DMS 273 (cell line): ENCODE measurements around the gene LRRC57.
"Not testable (repeated sequence)": the region's sequence is repeated elsewhere in the genome, so short reads cannot be mapped to it uniquely, and the experiment has no call there.

Experiments
- DNase-seq: peaks from one replicate; lab custom pipeline; 2025; ENCODE audit not compliant: unreplicated experiment; lab: John Stamatoyannopoulos, UW

LRRC57 gene

GRCh38 chr15:42548249-42549031 is at the start of gene LRRC57, which contains the start of gene HAUS2:
TSS of gene LRRC57 (minus strand) at chr15:42548793. CDS start at chr15:42548434, 359 bp downstream.
TSS of gene HAUS2 (plus strand) at chr15:42548838. CDS start at chr15:42548873, 35 bp downstream.
- peak; percentile 94 for DNase-seq

DNA sequence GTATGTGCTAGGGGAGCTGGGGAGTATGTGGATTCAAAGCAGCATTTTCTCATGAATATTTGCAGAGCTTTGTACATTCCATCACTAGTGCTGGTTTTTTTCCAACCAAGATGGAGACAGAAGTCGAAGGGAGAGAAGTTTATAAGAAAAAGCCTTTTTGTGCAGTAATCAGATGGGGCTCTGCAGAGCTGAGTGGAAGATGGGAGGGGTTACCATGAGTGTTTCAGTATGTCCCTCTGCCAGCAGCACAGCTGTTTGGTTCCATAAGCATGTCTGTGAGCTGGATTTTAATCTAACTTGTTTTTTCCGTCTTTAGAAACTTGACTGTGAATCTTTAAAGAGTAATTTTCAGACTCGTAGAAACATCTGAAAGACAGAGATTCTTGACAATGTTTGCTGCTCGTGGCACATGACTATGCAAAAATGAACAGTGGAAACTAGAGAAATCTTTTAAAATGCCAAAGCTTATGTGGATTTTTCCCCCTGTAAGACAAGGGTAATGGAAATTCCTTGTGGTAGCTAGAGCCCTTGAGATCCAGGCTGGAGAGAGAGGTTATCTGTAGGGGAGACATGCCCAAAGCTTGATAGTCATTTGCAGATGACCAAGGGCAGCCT is 47.1 kb upstream of the LRRC57 start:
- DNase-seq = no peak

DNA sequence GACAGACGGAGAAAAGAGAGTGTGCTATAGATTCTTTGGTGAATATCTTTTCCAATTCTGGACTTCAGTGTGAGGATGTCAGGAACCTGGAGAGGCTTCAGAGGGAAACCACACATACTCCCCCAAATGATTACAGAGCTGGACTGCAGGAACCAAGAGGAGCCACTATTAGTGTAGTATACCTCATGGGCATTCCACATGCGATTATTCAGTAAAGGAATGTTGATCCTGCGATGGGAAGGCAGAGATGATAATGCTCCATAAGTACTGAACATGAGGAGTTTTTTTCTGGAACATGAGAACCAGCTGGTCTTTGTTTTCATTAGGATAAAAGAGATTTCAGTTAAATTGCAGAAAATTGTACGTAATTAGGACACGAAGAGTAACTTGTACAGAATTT is 45.5 kb upstream of the LRRC57 start:
- no peak for DNase-seq

DNA sequence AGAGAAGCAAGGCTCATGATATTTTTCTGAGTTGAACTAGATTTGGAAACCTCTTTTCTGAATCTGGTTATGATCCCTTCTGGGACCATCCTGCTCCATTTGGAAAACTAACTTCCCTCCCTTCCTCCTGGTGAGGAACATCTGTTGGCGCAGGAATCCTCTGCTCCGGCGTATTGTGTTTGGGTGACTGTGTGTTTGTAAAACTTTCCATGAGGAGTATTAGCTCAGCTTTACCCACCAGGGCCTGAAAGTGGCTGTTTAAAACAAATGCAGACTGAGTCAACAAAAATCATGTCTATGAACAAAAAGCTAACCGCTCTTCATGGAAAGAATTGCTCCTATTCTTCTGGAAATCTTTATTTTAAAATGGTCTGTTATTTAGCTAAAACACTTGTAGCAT is 44.5 kb upstream of the LRRC57 start:
- no peak for DNase-seq

DNA sequence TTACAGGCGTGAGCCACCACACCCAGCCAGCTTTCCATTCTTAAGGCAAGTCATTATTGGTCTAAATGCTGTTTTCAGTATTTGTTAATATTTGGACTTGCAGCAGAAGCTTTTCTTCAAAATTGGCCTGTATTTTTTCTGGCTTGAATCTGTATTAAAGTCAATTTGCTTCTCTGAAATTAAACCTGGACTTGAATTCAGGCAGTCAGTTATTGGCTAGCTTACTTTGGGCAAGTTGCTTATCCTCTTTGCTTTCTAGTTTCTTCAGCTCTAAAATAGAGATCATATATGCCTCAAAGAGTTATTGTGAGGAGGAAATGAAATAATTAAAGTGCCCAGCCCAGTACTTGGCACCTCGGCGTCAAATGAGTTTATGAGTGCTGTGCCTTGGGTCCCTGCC is 44.1 kb upstream of the LRRC57 start:
- no peak for DNase-seq

DNA sequence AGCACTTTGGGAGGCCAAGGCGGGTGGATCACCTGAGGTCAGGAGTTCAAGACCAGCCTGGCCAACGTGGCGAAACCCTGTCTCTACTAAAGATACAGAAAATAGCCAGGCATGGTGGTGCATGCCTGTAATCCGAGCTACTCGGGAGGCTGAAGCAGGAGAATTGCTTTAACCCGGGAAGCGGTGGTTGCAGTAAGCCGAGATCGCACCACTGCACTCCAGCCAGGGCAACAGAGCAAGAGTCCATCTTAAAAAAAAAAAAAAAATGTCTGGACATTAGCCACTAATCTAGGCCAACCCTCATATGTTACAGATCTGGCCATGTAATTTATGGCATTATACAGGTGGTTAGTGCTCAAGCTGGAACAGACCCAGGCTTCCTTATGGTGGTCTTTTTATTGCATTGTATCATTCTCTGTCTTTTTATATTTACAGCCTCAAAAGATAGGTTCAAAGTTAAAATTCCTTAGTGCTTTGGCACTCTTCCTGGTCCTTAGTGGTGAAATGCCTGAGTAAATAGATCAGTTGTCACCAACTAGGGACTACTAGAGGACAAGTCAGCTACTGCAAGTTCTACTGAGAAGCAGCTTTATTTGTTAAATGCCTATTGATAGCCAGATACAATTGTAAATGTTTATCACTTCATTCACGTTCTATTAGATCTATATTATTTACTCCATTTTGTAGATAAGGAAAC is 42.8 kb upstream of the LRRC57 start:
- peak; percentile 17 for DNase-seq

- no peak for DNase-seq
These were observed 42.1 kb upstream of the LRRC57 start for GRCh38 chr15:42590619-42591237.

- DNase-seq = no peak
These were observed 35.6 kb upstream of the LRRC57 start for GRCh38 chr15:42584031-42584765.

DNA sequence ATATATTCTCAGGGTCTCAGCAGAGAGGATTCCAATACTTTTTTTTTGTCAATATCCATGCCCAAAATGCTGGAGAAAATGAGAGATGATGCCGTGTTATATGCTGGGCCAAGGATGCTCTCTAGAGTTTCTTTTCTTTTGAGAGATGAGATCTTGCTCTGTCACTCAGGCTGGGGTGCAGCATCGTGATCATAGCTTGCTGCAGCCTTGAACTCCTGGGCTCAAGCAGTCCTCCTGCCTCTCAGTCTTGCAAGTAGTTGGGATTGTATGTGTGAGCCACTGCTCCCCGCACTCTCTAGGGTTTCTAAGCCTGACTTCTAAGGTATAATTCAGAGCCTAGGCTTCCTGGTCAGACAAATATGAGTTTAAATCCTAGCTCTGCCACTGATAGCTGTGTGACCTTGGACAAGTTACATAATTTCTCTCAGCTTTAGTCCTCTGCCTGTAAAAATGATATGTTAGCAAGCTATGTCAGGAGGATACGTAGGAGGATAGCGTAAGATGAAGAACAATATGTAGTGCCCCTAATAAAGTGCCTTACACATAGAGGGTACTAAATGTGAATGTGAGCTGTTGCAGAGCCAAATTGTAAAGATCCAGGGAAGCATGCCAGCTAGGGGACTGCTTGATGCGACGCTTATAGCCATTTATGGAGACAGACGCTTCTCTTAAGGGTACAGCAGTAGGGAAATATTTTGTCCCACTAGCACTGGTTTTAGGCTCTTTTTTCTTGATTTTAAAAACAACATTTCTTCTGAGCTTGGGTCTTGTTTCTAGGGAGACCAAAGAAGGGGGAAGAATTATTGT is 34.2 kb upstream of the LRRC57 start:
- DNase-seq = no peak

- peak; percentile 67 for DNase-seq
These were observed 32.7 kb upstream of the LRRC57 start for GRCh38 chr15:42581272-42581730.

DNA sequence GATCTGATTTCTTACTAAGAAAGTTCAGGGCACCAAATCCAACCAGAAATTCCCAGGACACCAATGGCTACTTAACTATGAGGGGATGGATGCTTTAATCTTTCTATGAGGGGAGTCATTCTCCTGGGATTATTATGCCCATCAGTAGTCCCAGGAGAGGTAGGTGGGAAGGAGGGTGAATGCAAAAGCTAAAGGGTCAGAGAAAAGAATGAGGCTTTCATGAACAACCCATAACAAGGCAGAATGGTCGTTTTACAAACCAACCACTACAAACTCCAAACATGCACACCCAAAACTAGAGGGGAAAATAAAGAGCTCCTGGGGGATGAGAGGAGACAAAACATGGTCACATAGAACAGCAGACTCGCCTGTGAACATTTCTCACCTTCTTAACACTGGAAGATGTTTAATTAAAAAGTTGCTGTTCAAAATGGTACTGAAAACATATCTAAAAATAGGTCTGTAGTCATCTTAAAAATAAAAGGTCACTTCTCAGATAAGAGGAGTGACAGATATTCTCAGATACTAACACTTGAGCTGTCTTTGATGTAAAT is 30.5 kb upstream of the LRRC57 start:
- no peak for DNase-seq

DNA sequence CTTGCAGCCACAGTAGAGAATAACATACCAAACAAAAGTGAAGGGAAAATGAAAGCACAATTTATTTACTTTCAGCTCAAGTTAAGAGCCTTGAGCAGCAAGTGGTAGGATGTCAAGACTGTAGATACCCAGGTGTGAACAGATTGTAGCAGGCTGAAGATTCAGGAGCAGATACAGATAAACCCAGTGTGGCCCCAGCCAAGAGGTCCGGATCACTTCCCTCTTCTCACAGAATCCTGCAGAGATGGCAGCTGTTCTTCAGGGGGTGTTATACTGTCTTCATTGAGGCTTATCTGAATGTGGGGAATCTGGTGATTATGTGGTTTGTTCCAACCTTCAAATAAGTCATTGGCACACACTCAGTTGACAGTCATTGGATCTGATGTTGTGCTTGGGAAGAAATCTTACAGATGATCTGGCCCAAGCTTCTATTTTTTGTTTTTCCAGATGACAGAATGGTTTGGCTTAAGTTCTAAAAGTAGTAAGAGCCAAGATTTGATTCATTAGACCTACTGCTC is 29.0 kb upstream of the LRRC57 start:
- peak; percentile 55 for DNase-seq

DNA sequence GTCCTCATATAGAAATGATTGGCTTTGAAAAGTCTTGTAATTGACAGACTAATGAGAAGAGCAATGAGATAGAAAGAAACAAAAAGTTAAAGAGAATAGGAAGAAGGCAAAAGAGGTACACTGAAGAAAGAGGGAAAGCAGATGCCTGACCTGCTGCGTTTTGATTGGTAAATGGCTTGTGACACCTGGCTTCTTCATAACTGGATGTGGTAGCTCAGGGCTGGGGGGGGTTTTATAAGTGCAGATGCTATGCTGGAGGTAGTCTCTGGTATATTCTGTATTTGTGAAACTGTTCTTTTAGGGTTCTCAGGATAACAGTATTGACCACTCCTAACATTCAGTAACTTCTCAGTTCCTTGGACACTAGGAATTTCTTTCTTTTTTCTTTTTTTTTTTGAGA is 28.2 kb upstream of the LRRC57 start:
- peak; percentile 22 for DNase-seq

DNA sequence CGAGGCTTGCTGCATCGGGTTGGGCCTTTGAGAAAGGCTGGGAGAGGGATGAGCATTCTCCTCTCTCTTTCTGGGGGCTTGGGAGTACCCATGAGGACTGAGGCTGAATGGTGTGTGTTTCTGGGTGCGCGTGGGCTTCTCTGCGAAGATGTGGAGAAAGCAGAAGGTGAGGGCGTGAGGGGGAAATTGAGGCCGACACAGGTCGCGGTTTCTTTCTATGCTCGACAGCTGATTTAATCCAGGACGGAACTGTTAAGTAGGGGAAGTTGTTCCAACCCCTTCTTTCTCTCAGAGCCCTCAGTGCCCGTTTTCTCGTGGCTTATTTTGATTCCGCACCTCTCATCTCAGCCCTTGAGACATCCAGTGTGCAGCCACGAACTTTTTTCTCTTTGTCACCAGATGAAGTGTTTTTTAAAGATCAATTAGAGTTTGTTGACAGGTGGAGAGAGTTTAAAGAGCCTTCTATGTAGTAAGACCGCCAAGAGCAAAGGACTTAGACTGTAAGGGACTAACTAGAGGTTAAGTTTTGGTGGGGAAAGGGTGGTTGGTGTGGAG is 27.5 kb upstream of the LRRC57 start:
- no peak for DNase-seq

DNA sequence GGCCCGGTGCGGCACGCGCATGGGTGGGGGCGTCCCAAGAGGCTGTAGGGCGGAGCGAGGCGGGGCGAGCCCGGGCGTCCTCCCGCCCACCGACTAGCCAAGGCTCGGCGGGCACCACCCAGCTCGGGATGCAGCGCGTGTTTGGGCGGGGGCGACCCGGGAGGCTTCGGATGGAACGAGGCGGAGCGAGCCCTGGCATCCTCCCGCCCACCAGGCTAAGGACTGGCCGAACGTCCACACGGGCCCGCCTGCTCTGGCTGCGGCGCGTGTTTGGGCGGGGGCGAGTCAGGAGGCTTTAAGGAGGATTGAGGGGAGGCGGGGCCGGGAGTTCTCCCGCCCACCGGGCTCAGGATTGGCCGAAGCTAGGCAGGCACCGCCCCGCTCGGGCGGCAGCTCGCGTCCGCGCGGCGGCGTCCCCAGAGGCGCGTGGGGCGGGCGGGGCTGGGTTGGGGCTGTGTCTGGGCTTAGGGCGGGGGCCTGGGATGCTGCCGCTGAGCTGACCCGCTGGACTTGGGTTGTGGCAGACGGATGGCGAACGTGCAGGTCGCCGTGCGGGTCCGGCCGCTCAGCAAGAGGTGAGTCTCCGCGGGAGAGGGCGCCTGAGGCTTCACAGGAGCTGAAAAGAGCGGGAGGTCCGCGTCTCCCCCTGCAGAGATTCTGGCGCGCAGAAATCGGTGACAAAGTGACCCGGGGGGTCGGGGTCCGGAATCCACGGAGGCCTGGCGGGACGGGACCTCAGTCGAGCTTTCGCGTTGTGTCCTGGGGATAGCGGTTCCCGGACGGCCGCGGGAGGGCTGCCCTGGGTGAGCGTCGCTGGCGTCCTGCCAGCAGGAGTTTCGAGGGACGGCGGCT is 26.8 kb upstream of the LRRC57 start, which contains the start of gene STARD9:
STARD9 (plus strand) TSS at position 419 of the 852 bp plus-strand sequence; CDS start at position 529, 110 bp downstream.
- peak; percentile 98 for DNase-seq

- no peak for DNase-seq
These were observed 10.1 kb upstream of the LRRC57 start for GRCh38 chr15:42558739-42559138.

GRCh38 chr15:42556550-42557207 is 8.1 kb upstream of the LRRC57 start:
- not testable (repeated sequence) for DNase-seq
